WERI-Rb-1 (cell line): ENCODE data around the gene CD83.
A peak's percentile ranks its signal among the peaks of the same experiment; 100 is the strongest.
"Not testable (repeated sequence)": the region's sequence is repeated elsewhere in the genome, so short reads cannot be mapped to it uniquely, and the experiment has no call there.

ENCODE experiments used
- DNase-seq: peaks from one replicate; pipeline ENCODE4 v3.0.0-alpha.2; 2020
- H3K27ac ChIP-seq: fragments of 250-450 bp; sonication (Bioruptor Pico); 2 replicates; pipeline ENCODE4 v1.5.1; 2020; ENCODE audit warnings: mild to moderate bottlenecking, moderate library complexity
- H3K27me3 ChIP-seq: fragments of 250-450 bp; sonication (Bioruptor Pico); 2 replicates; pipeline ENCODE4 v1.5.1; 2021; ENCODE audit warnings: mild to moderate bottlenecking, low read depth, moderate library complexity; ENCODE audit not compliant: insufficient read depth, severe bottlenecking
- H3K36me3 ChIP-seq: fragments of 250-450 bp; sonication (Bioruptor Pico); 2 replicates; pipeline ENCODE4 v1.5.1; 2020; ENCODE audit warnings: mild to moderate bottlenecking, moderate library complexity
- H3K4me3 ChIP-seq: 2 replicates; pipeline ENCODE4 v1.5.1; 2011; ENCODE audit warnings: low read depth, mild to moderate bottlenecking, control low read depth, low read length
- H3K9me3 ChIP-seq: fragments of 250-450 bp; sonication (Bioruptor Pico); 2 replicates; pipeline ENCODE4 v1.5.1; 2021; ENCODE audit warnings: mild to moderate bottlenecking, moderate library complexity; ENCODE audit not compliant: severe bottlenecking
- TF ChIP-seq, protein P1 (sequence below): IDR thresholded peaks from 2 replicates; pipeline ENCODE4 v1.5.1; 2011; ENCODE audit warnings: low read depth, mild to moderate bottlenecking, control low read depth, inconsistent platforms, low read length

CD83 gene, protein sequence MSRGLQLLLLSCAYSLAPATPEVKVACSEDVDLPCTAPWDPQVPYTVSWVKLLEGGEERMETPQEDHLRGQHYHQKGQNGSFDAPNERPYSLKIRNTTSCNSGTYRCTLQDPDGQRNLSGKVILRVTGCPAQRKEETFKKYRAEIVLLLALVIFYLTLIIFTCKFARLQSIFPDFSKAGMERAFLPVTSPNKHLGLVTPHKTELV

DNA sequence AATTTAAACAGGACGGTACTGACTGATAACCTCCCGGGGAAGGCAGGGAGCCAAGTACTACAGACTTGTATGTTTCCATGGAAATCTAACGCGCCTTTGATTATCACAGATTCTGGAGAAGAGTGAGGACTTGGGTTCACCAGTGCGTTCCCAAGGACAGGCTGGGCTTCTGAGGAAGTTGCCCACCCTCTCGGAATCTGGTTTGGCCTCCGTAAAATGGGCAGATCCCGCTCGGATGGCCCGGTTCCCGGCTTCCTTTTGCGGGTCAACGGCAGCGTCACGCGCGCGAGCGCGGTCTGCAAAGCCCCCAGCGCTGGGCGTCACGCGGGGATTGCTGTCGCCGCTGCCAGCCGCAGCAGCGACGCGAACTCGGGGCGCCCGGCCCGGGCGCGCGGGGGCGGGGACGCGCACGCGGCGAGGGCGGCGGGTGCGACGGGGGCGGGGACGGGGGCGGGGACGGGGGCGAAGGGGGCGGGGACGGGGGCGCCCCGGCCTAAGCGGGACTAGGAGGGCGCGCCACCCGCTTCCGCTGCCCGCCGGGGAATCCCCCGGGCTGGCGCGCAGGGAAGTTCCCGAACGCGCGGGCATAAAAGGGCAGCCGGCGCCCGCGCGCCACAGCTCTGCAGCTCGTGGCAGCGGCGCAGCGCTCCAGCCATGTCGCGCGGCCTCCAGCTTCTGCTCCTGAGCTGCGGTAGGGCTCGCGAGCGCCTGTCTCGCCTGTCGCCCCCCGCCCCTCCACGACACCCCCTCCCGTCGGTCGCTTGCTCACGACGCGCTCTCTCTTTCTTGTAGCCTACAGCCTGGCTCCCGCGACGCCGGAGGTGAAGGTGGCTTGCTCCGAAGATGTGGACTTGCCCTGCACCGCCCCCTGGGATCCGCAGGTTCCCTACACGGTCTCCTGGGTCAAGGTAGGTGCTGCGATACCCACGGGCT, at the start of gene CD83:
Gene CD83, plus strand, starts transcription at position 615 of the 933 bp plus-strand sequence. Its CDS starts 40 bp downstream, at position 655.
- H3K27ac ChIP-seq: peak within 1 kb of the TSS; percentile 57

DNA sequence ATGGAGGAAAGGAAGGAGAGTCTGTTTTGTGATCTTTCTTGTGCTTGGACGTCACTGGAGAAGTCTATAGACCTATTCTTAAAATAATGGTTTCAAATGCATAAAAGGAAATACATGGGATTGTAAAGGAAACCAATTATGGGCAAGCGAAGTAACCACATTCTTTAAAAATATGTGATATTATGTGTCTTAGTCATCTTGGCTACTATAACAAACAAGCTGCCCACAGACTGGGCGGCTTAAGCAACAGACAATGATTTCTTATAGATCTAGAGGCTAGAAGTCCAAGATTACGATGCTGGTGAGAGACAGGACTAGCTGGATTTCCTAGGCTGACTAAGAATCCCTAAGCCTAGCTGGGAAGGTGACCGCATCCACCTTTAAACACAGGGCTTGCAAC, 49.4 kb upstream of the CD83 start:
- H3K36me3 ChIP-seq: no peaks in the 10 kb centered on the region
- H3K27me3 ChIP-seq: no peaks in the 10 kb centered on the region
- H3K27ac ChIP-seq: no peak overlapping the region
- H3K9me3 ChIP-seq: peaks cover under 1% of the 10 kb centered on the region
- TF ChIP-seq, protein P1, sequence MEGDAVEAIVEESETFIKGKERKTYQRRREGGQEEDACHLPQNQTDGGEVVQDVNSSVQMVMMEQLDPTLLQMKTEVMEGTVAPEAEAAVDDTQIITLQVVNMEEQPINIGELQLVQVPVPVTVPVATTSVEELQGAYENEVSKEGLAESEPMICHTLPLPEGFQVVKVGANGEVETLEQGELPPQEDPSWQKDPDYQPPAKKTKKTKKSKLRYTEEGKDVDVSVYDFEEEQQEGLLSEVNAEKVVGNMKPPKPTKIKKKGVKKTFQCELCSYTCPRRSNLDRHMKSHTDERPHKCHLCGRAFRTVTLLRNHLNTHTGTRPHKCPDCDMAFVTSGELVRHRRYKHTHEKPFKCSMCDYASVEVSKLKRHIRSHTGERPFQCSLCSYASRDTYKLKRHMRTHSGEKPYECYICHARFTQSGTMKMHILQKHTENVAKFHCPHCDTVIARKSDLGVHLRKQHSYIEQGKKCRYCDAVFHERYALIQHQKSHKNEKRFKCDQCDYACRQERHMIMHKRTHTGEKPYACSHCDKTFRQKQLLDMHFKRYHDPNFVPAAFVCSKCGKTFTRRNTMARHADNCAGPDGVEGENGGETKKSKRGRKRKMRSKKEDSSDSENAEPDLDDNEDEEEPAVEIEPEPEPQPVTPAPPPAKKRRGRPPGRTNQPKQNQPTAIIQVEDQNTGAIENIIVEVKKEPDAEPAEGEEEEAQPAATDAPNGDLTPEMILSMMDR: no peak
- no peak overlapping the region for H3K4me3 ChIP-seq
- DNase-seq: no peak

More for the DNA sequence above, at the start of gene CD83:
- DNase-seq: peak; percentile 79
- Histone ChIP-seq H3K27me3 (no peaks in the 10 kb centered on the region), H3K4me3 (peak within 1 kb of the TSS; percentile 94), H3K36me3 (peaks cover 5% of the 10 kb centered on the region; the same call in 1 of the 2 replicates), H3K9me3 (no peaks in the 10 kb centered on the region)
- TF ChIP-seq, protein P1: peak; percentile 75

DNA sequence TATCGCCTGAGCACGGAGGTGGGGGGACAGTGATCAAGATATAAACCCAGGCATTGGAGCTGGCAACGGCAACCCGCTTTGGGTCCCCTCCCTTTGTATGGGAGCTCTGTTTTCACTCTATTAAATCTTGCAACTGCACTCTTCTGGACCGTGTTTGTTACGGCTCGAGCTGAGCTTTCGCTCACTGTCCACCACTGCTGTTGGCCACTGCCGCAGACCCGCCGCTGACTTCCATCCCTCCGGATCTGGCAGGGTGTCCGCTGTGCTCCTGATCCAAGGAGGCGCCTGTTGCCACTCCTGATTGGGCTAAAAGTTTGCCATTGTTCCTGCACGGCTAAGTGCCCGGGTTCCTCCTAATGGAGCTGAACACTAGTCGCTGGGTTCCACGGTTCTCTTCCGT, 48.9 kb upstream of the CD83 start:
- H3K4me3 ChIP-seq: no peak overlapping the region
- no peaks in the 10 kb centered on the region for H3K9me3 ChIP-seq
- H3K27ac ChIP-seq: no peak overlapping the region
- no peaks in the 10 kb centered on the region for H3K36me3 ChIP-seq
- DNase-seq: no peak
- TF ChIP-seq, protein P1: no peak
- H3K27me3 ChIP-seq: no peaks in the 10 kb centered on the region

DNA sequence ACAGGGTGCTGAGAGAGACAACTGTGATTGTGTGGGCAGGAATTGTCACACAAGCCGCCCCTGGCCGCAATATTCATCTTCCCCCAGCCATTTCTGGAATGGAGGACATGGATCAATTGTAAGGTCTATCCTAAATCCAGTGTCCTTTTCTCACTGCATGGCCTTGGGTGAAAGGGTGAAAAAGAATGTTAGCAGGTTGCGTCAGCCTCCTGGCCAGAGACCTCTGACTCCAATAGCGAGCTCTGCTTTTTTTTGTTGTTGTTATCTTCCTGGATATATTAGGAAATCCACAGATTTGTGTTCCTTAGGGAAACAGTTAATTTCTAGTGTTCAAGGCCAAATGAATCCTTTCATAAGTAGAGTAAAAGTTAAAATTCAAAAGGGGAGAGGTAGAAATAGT, 47.1 kb upstream of the CD83 start:
- Histone ChIP-seq H3K4me3 (no peak overlapping the region), H3K9me3 (no peaks in the 10 kb centered on the region), H3K36me3 (no peaks in the 10 kb centered on the region), H3K27ac (no peak overlapping the region), H3K27me3 (no peaks in the 10 kb centered on the region)
- TF ChIP-seq, protein P1: no peak
- no peak for DNase-seq

DNA sequence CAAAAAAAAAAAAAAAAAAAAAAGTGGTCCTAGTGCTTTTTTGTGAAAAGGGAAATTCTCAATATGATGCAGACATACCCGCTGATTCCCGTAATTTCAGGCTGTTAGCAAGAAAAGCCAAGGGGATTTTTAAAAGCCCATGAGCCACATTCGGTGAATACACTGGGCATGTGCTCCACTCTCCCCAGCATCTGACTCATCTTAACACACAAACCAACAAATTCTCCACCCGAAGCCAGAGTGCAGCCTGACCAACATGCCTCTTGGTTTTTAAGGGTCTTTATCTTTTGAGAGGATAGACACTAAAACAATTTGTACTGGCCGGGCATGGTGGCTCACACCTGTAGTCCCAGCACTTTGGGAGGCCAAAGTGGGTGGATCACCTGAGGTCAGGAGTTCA, 45.5 kb upstream of the CD83 start:
- Histone ChIP-seq H3K27ac (no peak overlapping the region), H3K27me3 (no peaks in the 10 kb centered on the region), H3K9me3 (no peaks in the 10 kb centered on the region), H3K4me3 (no peak overlapping the region), H3K36me3 (no peaks in the 10 kb centered on the region)
- no peak for DNase-seq
- TF ChIP-seq, protein P1: no peak

DNA sequence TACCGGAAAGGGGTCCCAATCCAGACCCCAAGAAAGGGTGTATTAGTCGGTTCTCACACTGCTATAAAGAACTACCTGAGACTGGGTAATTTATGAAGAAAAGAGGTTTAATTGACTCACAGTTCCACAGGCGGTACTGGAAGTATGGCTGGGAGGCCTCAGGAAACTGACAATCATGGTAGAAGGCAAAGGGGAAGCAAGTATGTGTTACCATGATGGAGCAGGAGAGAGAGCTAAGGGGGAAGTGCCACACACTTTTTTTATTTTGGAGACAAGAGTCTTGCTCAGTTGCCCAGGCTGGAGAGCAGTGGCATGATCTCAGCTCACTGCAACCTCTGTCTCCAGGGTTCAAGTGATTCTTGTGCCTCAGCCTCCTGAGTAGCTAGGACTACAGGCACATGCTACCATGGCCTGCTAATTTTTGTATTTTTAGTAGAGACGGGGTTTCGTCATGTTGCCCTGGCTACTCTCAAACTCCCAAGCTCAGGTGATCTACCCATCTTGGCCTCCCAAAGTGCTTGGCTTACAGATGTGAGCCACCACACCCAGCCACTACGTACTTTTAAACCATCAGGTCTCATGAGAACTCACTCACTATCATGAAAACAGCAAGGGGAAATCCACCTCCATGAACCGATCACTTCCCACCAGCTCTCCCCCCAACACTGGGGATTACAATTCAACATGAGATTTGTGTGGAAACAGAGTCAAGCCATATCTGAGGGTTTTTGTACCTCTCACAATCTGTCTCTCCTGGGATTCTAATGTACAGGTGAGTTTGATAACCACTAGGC, 43.8 kb upstream of the CD83 start:
- H3K36me3 ChIP-seq, H3K4me3 ChIP-seq, H3K27me3 ChIP-seq, H3K27ac ChIP-seq, DNase-seq, H3K9me3 ChIP-seq: not testable (repeated sequence)
